HG02885 (cell line): Measurements from ENCODE around the gene XRN2.

Experiments used
- ATAC-seq: cut with Tn5 transposase; IDR thresholded peaks from one replicate; pipeline ENCODE4 v1.9.1; 2021; ENCODE audit warnings: mild to moderate bottlenecking; ENCODE audit not compliant: unreplicated experiment, poor library complexity

Gene XRN2

DNA sequence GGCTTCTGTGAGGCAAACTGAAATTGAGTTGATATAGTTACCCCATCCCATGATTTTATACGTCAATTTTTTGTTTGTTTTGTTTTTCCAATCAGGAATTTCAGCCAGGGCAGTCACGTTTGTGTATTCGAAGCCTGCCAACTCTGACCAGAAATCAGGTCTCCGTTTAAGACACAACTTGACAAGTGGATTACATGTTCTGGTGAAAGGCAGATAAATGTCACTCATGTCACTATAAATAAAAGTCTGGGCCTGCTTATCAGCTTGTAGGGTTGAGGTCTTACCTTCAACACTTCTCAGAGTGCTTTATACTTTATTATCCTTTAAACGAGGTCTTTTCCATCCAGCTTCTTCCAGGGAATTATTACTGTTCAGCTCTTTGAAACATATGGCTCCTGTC lies 8.4 kb upstream of the XRN2 start:
- ATAC-seq = no peak

DNA sequence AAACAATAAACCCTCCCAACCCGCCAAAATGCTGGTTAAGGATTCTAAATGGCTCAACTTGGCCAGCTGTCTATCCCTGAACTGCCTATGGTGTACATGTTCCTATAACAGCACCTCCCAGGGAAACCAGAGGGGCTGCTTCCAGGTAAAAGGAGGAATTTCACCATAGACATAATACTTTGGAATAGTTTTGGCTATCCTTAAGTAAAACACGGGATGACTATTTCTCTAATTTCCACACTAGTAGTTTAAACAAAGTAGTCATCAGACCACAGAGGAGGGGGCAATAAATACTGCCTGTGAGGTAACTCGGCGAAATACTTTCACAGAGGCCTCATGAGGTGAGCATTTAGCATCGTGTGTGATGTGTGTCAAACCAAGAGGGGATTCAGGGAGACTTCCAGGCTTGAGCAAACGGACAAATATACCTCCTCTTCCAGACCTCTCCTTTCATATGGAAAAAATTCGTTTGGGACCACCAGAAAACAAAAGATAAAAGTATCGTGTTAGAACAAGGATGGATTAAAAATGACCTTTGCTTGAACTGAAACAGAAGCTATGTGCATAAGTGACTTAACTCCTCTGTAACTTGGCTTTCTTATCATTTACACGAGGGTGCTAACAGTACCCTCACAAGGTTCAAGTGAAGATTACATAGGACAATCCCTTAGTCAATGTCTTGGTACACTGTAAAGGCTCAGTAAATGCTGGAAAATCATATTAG lies 1.0 kb upstream of the XRN2 start:
- no peak for ATAC-seq

DNA sequence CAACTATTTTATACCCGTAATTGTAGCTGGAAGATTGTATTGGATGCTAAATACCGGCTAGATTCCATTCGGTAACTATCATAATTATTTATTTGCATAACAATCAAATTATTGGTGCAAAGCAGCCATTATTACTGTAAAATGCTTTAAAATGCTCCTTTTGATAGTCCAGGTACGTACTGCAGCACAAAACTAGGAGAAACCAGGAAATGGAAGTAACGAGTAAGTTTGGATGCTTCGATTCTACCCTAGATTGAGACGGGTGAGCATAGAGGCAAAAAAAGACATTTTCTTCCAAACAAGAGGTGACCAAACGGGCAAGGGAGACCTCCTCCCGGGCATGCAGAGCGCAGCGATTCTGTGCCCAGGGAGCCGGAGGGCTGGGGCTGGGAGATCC lies 469 bp upstream of the XRN2 start:
- ATAC-seq = peak; percentile 40

DNA sequence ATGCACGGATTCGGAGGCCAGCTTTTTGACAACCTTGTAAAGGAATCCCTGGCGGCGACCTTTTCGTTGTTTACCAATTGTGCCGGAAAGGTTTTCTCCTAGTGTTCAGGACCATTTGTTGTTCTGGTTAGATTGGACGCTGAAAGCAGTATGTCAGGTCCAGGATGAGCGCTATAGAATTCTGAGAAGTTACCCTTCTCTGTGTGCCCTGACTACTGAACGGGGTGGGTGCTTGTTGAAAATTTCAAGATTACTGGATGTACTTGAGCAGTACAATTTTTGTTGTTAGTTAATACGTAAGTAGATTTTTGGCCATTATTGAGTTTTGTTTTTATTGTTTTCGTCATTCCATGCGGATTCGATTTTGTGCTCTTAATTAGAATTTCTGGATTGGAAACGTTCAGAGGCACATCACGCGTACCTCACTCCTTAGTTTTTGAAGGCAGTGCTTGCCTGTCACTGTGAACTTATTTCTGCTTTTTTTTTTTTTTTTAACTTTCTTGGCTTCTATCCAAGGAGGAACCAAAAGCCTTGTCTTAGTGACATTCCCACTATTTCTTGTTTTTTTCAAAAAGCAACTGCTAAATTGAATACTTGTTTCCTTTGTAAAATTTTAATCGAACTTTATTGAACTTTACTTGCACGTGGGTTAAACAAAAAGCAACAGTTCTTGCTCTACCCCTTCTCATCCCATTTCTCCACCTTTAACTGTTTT lies 898 bp downstream of the XRN2 start:
- ATAC-seq = peak; percentile 7

DNA sequence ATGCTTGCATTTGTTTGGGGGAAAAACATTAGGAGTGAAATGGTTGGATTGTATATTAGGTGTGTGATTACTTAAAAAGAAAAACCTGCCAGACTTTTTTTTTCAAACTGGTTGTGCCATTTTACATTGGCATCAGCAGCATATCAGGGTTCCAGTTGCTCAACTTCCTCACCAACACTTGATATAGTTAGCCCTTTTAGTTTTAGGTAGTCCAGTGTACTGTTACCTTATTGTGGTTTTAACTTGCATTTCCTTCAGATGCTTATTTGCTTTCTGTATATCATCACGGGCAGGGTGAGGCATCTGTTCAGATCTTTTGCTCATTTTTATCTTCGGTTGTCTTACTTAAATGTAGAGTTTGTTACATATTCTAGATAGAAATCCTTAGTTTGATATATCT lies 5.2 kb downstream of the XRN2 start:
- ATAC-seq = no peak

DNA sequence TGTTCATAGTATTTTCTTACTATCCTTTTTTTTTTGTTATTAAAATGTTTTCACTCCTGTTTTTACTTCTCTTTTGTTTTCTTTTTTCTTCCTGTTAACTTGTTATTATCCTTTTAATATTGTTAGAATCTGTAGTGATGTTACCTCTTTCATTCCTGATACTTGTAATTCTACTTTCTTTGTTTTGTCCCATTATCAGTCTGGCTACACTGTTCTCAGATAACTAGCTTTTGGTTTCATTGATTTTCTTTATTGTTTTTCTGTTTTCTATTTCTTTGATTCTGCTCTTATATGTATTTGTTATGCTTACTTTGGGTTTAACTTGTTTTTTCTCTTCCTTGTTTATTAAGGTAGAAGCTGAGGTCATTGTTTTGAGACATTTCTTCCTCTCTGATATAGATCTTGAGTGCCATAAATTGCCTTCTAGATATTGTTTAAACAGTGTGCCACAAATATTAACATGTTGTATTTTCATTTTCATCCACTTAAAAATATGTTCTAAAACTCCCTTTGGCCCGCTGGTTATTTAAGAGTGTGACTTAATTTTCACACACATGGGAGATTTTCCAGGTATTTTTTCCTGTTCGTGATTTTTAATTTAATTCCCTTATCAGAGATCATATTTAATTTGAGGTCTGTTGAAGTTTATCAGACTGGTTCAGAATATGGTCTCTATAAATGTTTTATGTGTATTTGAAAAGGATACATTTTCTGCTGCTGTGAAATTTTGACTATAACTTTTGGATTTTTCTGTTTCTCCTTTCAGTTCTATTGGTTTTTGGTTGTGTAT lies 6.7 kb downstream of the XRN2 start:
- no peak for ATAC-seq

DNA sequence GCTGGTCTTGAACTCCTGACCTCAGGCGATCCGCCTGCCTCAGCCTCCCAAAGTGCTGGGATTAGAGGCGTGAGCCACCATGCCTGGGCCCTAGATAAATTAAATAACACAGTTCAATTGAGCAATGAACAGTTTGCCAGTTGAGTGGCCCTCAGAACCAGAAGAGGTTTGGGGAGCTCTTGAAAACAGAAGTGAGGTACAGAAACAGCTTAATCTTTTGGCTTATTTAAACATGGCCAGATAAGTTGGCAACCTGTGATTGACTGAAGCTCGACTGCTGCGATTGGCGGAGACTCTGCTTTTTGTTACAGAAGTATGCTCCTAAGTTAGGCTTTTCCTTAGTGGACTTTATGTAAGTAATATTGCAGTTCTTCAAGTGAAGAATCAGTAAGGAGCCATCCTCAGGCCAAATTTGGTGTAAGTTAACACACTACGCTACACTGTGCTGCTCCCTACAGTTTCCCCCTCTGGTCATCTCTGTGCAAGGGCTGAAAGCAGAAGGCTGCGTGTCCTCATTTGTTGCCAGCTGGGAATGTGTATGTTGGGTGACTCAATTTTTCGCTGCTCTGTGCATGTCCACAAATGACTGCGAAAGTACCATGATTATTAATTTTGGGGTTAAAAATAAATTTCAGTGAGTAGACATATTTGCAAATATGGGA lies 9.8 kb downstream of the XRN2 start:
- ATAC-seq = no peak

DNA sequence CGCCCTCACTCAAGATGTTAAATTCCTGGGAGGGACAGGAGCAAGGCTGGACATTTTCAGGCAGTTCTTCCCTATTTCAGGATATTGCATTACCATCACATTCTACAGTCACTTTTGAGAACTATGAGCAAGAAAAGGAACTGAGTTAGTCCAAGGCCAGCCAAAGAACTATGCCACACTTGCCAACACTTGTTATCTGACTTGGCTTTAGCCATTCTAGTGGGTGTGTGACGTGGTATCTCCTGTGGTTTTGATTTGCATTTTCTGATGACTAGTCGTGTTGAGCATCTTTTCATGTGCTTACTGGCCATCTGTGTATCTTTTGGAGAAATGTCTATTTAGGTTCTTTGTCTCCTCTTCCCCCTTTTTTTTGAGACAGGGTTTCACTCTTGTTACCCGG lies 12.0 kb downstream of the XRN2 start:
- peak; percentile 42 for ATAC-seq

DNA sequence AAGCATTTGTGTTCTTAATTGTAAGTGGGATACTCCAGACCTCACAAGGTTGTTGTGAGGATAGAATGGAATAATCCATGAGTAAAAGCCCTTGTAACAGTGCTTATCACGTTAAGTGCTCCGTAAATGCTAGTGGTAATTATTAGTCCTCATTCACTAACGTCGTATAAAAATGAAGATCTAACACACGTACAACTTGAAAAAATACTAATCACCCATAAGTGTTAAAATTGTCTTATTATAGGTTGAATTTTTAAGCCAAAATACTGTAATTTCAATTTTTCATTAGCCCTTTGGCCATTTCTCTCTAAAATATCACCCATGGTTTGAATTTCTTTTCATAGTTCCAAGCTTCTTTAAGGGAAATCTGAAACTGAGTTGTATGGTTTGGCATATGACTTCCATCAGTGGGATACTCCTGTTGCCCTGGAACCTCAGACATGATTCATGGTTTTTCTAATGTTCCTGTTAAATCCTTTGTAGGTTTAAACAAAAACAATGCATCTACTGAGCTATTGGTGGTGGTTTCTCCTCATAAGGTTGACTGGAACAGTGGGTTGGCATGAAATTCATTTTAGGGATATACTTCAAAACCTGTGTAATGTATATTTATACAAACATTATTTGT lies 19.1 kb downstream of the XRN2 start:
- no peak for ATAC-seq

DNA sequence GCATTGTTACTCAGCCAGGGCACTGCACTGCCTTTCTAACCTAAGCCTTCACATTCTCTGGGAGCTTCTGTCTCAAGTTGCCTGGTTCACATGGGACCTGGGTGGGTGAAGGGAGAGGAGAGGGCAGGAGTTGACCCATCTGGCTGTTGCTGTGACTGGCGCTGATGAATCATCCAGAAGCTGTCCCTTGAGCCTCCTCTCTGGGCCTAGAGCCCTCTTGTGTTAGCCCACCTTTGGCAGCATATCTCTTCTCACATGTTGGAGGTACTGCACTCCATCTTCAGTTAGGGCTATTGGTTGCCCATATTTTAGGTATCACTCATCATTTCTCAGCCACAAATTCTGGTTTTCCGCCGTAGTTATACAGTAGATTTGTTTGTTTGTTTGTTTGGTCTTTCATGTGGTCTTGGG lies 19.8 kb downstream of the XRN2 start:
- no peak for ATAC-seq

DNA sequence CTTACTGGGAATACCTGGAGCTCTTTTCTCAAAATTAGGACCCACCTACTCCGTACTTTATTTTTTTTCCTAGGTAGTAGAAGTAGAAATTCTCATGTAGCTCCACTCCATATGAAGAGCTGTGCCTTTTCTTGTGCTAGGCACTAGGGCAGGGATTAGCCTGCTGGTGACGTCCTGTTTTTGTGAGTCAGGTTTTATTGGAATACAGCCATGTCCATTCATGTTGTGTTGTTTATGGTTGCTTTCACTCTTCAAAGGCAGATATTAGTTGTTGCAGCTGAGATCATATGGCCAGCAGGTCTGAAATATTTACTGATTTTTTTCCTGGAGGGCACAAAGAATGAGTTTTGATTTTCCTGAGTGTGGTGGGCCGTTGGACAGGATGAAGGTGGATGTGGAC lies 20.5 kb downstream of the XRN2 start:
- ATAC-seq = no peak

DNA sequence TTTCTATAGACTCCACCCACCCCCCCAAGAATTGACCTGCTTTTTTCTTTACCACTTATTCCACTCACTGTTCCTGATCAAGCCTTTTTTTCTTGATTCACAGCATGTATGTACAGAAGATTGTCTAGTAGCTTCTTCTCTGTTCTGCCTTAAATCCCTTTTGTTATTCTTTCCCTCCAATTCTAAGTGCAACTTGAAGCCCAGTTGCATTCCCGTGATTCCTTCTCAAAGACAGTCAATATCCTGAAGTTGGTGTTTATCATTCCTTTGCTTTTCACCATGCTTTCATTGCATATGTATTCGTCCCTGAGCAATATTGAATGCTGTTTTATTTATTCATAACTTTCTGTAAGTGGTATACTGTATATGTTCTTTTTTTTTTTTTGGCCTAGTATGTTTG lies 21.0 kb downstream of the XRN2 start:
- ATAC-seq = no peak

DNA sequence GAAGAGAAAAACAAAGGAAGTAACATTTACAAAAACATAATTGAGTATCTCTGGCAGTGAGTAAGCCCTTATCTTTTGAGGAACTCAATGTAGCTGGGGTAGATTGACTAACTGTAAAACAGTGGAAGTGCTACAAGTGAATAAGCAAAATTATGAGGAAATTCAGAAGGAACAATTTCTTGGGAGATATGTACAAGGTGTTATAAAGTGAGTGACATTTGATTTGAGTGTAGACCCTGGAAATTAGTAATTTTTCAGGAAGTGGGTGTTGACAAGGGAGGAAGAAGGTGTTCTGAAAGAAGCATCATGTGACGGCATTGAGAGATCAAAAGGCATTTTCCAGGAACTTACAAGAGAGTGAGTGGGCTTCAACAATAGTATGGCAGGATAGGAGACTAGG lies 22.2 kb downstream of the XRN2 start:
- ATAC-seq = no peak

DNA sequence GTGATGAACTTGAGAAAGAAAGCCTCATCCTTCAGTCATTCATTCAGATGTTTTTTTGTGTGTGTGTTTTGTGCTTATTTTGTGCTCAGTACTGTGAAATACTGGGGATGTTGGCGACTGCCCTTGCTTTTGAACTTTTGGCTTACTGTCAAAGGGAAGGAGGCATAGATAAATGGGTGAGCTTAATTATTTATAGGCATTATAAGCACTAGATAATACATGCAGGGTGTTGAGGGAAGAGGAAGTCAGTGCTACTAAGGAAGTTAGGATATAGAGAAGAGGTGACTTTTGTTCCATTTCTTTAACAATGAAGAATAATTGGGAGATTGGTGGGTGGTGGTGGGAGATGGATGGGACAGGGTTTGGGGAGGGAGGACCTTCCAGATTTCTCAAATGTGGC lies 23.6 kb downstream of the XRN2 start:
- no peak for ATAC-seq

DNA sequence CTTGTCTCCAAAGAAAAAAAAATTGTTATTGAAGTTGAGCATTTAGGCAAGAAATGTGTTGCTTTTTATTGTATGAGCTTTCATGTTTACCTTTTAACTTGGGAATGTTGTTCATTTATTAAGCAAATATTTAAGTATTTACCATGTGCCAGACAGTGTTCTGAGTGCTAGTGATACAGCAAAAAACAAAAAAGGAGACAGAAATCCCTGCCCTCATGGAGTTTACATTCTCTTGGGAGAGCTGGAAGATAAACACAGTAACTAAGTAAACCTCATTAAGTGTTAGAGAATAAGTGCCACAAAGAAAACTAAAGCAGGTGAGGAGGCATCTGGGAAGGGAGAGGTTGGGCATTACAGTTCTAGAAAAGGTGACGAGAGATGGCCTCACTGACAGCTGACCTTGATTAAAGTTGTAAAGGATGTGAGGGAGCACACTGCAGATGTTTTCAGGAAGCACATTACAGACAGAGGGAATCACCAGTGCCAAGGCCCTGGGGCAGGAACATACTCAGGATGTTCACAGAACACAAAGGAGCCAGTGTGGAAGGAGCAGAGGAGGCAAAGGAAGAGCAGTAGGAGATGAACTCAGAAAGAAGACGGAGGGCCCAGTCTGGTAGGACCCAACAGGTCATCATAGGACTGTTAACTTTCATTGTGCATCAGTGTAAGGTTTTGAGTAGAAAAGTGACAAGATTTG lies 33.5 kb downstream of the XRN2 start:
- ATAC-seq = no peak

DNA sequence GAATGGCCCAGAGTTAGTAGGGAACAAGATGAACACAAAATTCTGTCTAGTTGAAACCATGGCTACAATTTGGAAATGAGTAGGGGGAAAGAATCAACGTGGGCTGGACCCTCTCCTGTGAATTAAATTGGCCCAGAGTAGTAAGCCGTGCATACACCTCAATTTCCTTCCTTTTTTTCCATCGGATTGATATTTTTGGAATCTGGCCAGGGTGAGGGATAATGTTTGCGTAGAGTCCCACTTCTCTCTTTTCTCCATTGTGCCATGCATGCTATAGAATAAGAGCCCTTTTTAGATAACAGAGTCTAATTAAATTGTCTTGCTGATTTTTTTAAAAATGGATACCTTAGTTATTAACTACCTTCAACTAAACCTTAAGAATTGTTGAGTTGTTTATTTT lies 35.2 kb downstream of the XRN2 start:
- ATAC-seq = no peak

DNA sequence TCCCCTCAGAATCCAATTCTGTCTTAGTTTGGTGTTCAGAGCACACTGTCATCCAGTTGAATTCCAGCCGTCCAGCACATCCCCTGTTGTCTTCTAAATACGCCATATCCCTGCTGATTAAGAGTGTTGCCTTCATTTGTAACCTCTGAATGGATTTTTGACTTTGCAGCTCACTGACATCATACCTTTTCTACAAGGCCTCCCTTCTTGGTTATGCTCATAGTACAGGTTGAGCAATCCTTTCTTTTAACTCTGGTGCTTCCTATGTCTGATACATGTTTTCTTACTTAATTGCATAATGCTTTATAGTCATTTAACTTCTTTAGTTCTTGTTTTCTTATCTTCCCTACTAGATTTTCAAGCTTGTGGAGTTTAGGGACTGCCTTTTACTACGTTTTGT lies 36.4 kb downstream of the XRN2 start:
- no peak for ATAC-seq

DNA sequence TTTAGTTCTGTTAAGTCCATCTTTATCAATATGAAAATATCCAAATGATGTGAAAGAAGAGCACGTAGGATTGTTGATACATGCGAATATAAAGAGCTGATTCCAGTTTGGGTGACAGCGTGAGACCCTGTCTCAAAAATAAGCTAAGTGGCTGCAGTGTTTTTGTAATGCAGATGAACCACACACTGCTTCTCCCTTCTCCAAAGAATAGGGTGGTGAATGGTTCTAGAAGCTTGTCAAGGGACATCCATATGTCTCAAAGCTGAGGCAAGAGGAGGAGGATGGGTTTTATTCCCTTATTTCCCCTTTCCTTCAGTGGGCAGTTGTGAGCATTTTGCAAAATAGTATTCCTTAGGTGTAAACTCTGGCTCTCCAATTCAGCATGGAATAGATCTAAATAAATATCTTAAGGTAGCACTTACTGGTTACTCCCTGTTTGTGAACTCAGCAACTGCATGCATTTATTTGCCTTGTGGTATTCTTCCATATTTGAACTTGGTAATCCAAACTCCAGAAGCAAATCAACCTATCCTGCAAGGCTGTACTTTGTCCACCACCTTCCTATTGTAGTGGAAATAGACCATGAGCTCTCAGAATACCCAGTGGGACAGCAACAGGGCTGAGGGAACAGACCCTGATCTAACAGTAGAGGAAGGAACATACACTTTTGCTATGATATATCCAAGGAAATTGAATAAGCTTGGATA lies 38.0 kb downstream of the XRN2 start:
- ATAC-seq = no peak

DNA sequence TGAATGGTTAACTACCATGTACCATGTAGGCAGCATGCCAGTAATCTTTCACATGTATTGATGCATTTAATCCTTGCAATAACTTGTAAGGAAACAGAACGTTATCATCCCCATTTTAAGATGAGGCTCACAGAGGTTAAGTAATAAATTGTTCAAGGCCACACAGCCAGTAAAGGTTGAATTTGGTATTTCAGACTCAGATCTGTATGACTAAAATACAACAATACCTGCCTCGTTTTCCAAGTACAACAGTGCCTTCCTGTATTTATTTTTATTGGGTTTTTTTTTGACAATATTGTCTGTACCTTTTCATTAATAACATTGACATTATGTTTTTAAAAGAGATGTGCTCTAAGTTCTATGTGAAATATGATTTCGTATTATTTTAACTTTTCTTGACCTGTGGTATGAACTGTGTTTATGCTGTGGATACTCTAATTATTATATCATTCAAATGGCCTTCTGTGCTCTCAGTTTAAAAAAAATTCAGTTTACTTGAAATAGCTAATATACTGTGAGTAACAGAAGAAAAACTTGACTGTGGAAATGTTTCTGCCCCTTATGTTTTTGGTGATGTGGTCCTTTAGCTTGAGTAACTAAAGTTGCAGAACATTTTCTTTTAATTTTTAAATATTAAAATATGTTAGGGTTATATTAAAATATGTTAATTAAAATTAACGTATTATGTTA lies 39.7 kb downstream of the XRN2 start:
- no peak for ATAC-seq
